Fibroblast of lung (primary cell): ENCODE measurements around the gene NKAIN2. TPM values are rescaled to one million over a fixed set of nuclear protein-coding genes. Genes with fewer than 3 reads are reported as not detected.

Source experiments
- DNase-seq, 2 donors: peaks; one replicate each; pipeline versions ENCODE4 v3.0.0 to v3.0.0-alpha.2; 2010; ENCODE audit warnings: low read depth in 2 of 2
- H2AFZ ChIP-seq: 2 replicates; pipeline ENCODE4 v1.5.1; 2012; ENCODE audit warnings: low read length, control low read depth, inconsistent platforms
- H3K27ac ChIP-seq: 2 replicates; pipeline ENCODE4 v1.5.1; 2011; ENCODE audit warnings: low read length, control low read depth; ENCODE audit not compliant: insufficient read depth
- H3K27me3 ChIP-seq: 2 replicates; pipeline ENCODE4 v1.5.1; 2011; ENCODE audit warnings: mild to moderate bottlenecking, low read length; ENCODE audit not compliant: control insufficient read depth, insufficient read depth
- H3K36me3 ChIP-seq: 2 replicates; pipeline ENCODE4 v1.5.1; 2011; ENCODE audit warnings: low read length; ENCODE audit not compliant: control insufficient read depth, insufficient read depth
- H3K4me1 ChIP-seq: 2 replicates; pipeline ENCODE4 v1.5.1; 2011; ENCODE audit warnings: low read length; ENCODE audit not compliant: control insufficient read depth, insufficient read depth; ENCODE audit errors: extremely low read depth
- H3K4me2 ChIP-seq: 2 replicates; pipeline ENCODE4 v1.5.1; 2011; ENCODE audit warnings: low read length, control low read depth; ENCODE audit not compliant: insufficient read depth; ENCODE audit errors: extremely low read depth
- H3K4me3 ChIP-seq, 4 experiments: fragments of 200-600 bp in 1 of 4; sonication (generic) in 1 of 4; replicated peaks in 1 of 4; 2 replicates each; pipeline ENCODE4 v1.5.1; 2011 to 2016; ENCODE audit warnings: low read length in 4 of 4, low read depth in 3 of 4, mild to moderate bottlenecking in 3 of 4, control low read depth in 2 of 4, inconsistent platforms in 1 of 4, mixed read lengths in 1 of 4; ENCODE audit not compliant: insufficient read depth in 1 of 4; ENCODE audit errors: control extremely low read depth in 1 of 4
- H3K79me2 ChIP-seq: 2 replicates; pipeline ENCODE4 v1.5.1; 2012; ENCODE audit warnings: mild to moderate bottlenecking, low read length, inconsistent platforms; ENCODE audit not compliant: control insufficient read depth, insufficient read depth
- H3K9ac ChIP-seq: 2 replicates; pipeline ENCODE4 v1.5.1; 2011; ENCODE audit warnings: mild to moderate bottlenecking, low read length, control low read depth; ENCODE audit not compliant: insufficient read depth
- H3K9me3 ChIP-seq: 2 replicates; pipeline ENCODE4 v1.5.1; 2012; ENCODE audit warnings: low read depth, low read length; ENCODE audit not compliant: control insufficient read depth, insufficient read depth
- H4K20me1 ChIP-seq: 2 replicates; pipeline ENCODE4 v1.5.1; 2011; ENCODE audit warnings: low read length; ENCODE audit not compliant: control insufficient read depth, insufficient read depth; ENCODE audit errors: extremely low read depth
- EZH2 ChIP-seq: IDR thresholded peaks from 2 replicates; pipeline ENCODE4 v1.5.1; 2012; ENCODE audit warnings: low read length, control low read depth, mild to moderate bottlenecking; ENCODE audit errors: missing control alignments
- polyA plus RNA-seq, 2 donors: library from polyadenylated mRNA; depleted of rRNA in 1 of 2; stranded (reverse) in 1 of 2; unstranded in 1 of 2; fragments of >200 nt; gene quantifications; 2 replicates each; pipeline ENCODE4 v1.2.1, GENCODE V29; 2011 to 2012; ENCODE audit warnings: missing spikeins in 1 of 2
- total RNA-seq: library from RNA; depleted of rRNA; stranded (reverse); fragments of >200 nt; gene quantifications from 2 replicates; pipeline ENCODE4 v1.2.1, GENCODE V29; 2014
- TF ChIP-seq, protein P1 (sequence below), 2 donors: IDR thresholded peaks in 1 of 2; conservative IDR thresholded peaks in 1 of 2; 1 replicate in 1 of 2; 2 replicates in 1 of 2; pipeline ENCODE4 v1.5.1; 2011 to 2012; ENCODE audit warnings: low read length in 2 of 2, control low read depth in 1 of 2, inconsistent platforms in 1 of 2, low read depth in 1 of 2, mild to moderate bottlenecking in 1 of 2

Gene NKAIN2
- total and polyA plus RNA-seq, 2 donors (not counting 1 experiment from before 2014, with no cell fraction given), result not detected

DNA sequence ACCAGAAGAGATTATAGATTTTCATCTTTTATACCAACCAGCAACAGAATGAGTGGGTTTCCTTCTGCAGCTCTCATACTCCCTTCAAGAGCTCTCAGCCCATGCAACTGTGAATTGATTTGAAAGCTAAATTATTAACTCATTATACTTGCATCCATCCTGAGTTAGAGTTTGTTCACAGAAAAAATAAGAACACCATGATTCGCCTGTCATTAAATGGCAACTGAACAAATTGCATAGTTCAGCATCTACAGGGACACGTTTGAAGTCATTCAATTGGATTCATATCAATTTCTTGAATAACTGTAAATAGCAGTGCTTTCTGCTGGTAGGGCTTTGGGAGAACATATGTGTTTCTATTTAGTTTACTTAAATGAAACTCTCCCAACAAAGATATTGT is 65.7 kb downstream of the NKAIN2 start:
- no peaks in the 10 kb centered on the region for H3K4me1 ChIP-seq
- H3K27ac ChIP-seq, result no peak overlapping the region
- H3K4me3 ChIP-seq, result no peak overlapping the region
- no peak overlapping the region for H2AFZ ChIP-seq
- no peaks in the 10 kb centered on the region for H3K79me2 ChIP-seq
- no peak overlapping the region for H3K4me2 ChIP-seq
- TF ChIP-seq, protein P1, sequence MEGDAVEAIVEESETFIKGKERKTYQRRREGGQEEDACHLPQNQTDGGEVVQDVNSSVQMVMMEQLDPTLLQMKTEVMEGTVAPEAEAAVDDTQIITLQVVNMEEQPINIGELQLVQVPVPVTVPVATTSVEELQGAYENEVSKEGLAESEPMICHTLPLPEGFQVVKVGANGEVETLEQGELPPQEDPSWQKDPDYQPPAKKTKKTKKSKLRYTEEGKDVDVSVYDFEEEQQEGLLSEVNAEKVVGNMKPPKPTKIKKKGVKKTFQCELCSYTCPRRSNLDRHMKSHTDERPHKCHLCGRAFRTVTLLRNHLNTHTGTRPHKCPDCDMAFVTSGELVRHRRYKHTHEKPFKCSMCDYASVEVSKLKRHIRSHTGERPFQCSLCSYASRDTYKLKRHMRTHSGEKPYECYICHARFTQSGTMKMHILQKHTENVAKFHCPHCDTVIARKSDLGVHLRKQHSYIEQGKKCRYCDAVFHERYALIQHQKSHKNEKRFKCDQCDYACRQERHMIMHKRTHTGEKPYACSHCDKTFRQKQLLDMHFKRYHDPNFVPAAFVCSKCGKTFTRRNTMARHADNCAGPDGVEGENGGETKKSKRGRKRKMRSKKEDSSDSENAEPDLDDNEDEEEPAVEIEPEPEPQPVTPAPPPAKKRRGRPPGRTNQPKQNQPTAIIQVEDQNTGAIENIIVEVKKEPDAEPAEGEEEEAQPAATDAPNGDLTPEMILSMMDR (conservative IDR thresholded peaks at IDR 0.05 in 1 of 2, IDR thresholded peaks at IDR 0.05 in 1 of 2; ENCODE audit: low read depth in 1 of 2, low read length in 2 of 2), result no peak
- TF ChIP-seq EZH2, result no peak
- H3K9ac ChIP-seq, result no peak overlapping the region
- no peaks in the 10 kb centered on the region for H3K36me3 ChIP-seq
- H4K20me1 ChIP-seq, result no peaks in the 10 kb centered on the region
- no peaks in the 10 kb centered on the region for H3K27me3 ChIP-seq
- H3K9me3 ChIP-seq, result no peaks in the 10 kb centered on the region
- DNase-seq, result no peak

DNA sequence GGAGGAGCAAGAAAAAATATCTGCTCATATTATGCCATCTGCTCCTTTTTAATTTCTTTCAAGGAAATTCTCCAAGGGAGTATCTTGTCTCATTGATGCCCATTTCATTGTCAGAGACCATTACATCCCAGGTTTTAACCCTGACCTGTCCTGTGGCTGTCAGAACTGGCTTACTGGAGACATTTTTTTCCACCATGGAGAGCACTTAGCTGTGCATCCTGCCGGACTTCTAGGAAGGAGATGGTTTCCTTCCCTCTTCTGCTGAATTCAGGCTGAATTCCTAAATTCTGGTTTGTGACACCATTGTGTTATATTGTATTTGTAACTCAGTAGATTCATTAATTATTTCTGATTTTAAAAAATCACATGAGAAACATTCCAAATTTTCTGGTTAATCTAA is 70.3 kb downstream of the NKAIN2 start:
- H2AFZ ChIP-seq, result no peak overlapping the region
- H3K4me2 ChIP-seq, result no peak overlapping the region
- no peak overlapping the region for H3K9ac ChIP-seq
- TF ChIP-seq, protein P1 (conservative IDR thresholded peaks at IDR 0.05 in 1 of 2, IDR thresholded peaks at IDR 0.05 in 1 of 2; ENCODE audit: low read depth in 1 of 2, low read length in 2 of 2), result no peak
- TF ChIP-seq EZH2, result no peak
- no peaks in the 10 kb centered on the region for H3K4me1 ChIP-seq
- H3K9me3 ChIP-seq, result no peaks in the 10 kb centered on the region
- no peak overlapping the region for H3K4me3 ChIP-seq
- no peaks in the 10 kb centered on the region for H3K79me2 ChIP-seq
- H3K27ac ChIP-seq, result no peak overlapping the region
- no peaks in the 10 kb centered on the region for H3K36me3 ChIP-seq
- DNase-seq, result no peak
- no peaks in the 10 kb centered on the region for H4K20me1 ChIP-seq
- no peaks in the 10 kb centered on the region for H3K27me3 ChIP-seq

DNA sequence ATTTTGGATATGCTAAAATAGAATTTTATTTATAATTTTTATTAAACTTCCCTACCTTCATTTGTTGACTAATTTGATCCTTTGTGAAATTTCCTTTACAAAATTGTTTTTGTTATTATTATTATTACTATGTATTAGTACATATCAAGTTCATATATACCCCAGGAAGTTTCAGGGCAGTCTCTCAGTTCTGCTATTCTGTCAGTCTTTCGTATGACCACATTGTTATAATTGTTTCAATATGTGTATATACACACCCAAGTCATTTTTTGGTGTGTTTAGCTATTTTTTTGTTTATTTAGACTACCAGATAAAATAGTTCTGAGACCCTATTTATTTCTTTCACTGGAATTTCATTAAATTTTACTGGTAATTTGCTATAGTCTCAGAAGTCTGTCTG is 72.1 kb downstream of the NKAIN2 start:
- DNase-seq, result no peak
- no peak overlapping the region for H3K4me2 ChIP-seq
- no peaks in the 10 kb centered on the region for H3K79me2 ChIP-seq
- H3K36me3 ChIP-seq, result no peaks in the 10 kb centered on the region
- no peak overlapping the region for H3K27ac ChIP-seq
- no peaks in the 10 kb centered on the region for H3K4me1 ChIP-seq
- H3K9ac ChIP-seq, result no peak overlapping the region
- TF ChIP-seq, protein P1 (conservative IDR thresholded peaks at IDR 0.05 in 1 of 2, IDR thresholded peaks at IDR 0.05 in 1 of 2; ENCODE audit: low read depth in 1 of 2, low read length in 2 of 2), result no peak
- no peak for TF ChIP-seq EZH2
- no peaks in the 10 kb centered on the region for H3K9me3 ChIP-seq
- no peak overlapping the region for H2AFZ ChIP-seq
- H3K27me3 ChIP-seq, result no peaks in the 10 kb centered on the region
- H3K4me3 ChIP-seq, result no peak overlapping the region
- H4K20me1 ChIP-seq, result no peaks in the 10 kb centered on the region
